DMS 273 (cell line): Measurements from ENCODE around the gene TCF7L1.
A peak's percentile ranks its signal among the peaks of the same experiment; 100 is the strongest.
"Not testable (repeated sequence)": the region's sequence is repeated elsewhere in the genome, so short reads cannot be mapped to it uniquely, and the experiment has no call there.

Experiments used
- DNase-seq: peaks from one replicate; lab custom pipeline; 2025; ENCODE audit not compliant: unreplicated experiment; lab: John Stamatoyannopoulos, UW

Gene TCF7L1

GRCh38 chr2:85343207-85343895, 210.2 kb downstream of the TCF7L1 start:
- DNase-seq = not testable (repeated sequence)

GRCh38 chr2:85344356-85344954, 211.3 kb downstream of the TCF7L1 start:
- DNase-seq = no peak

GRCh38 chr2:85347599-85347998, 214.4 kb downstream of the TCF7L1 start:
- no peak for DNase-seq

GRCh38 chr2:85353876-85354285, 220.7 kb downstream of the TCF7L1 start:
- peak; percentile 51 for DNase-seq

- peak; percentile 99 for DNase-seq
Observed at GRCh38 chr2:85354286-85355072, 221.3 kb downstream of the TCF7L1 start, which contains the start of the genes ELMOD3 and RETSAT. Gene ELMOD3, plus strand, starts transcription at chr2:85354769. Its CDS starts 2,430 bp downstream, at chr2:85357199. Gene RETSAT, minus strand, starts transcription at chr2:85354528. Its CDS starts 21 bp downstream, at chr2:85354507.

GRCh38 chr2:85355073-85355410, 221.8 kb downstream of the TCF7L1 start:
- no peak for DNase-seq

GRCh38 chr2:85355521-85355920, 222.3 kb downstream of the TCF7L1 start:
- DNase-seq = peak; percentile 31

- DNase-seq = no peak
Observed at GRCh38 chr2:85356186-85356585, 223.0 kb downstream of the TCF7L1 start.

GRCh38 chr2:85357736-85358135, 224.5 kb downstream of the TCF7L1 start:
- DNase-seq = no peak
